ENCODE results near the gene DAPK1.

Gene DAPK1

GRCh38 chr9:87751423-87751822, 253.8 kb downstream of the DAPK1 start:
- DNase-seq: no peak

GRCh38 chr9:87751868-87752267, 254.2 kb downstream of the DAPK1 start:
- no peak for DNase-seq

- DNase-seq: no peak
Measured at GRCh38 chr9:87753313-87753712, 255.6 kb downstream of the DAPK1 start.
